Measurements from ENCODE around the gene RBMX.
"Not testable (repeated sequence)": the region's sequence is repeated elsewhere in the genome, so short reads cannot be mapped to it uniquely, and the experiment has no call there.

DNA sequence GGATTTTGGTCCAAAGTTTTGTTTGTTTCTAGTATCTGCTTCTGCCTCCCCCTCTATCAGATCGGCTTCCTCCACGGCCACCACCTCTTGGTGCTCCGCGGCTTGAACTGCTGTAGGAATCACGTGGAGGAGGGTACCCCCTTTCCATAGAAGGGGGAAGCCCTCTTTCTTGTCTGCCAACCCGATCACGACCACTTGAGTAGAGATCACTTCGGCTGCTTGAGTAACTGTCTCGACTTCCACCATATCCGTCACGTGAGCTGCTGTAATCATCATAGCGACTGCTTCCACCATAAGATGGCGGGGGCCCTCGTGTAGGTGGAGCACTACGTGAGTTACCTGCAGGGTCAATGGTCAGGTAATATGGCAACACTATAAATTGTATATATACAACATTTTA is 6.4 kb downstream of the RBMX start:
- TF ChIP-seq, protein P1, sequence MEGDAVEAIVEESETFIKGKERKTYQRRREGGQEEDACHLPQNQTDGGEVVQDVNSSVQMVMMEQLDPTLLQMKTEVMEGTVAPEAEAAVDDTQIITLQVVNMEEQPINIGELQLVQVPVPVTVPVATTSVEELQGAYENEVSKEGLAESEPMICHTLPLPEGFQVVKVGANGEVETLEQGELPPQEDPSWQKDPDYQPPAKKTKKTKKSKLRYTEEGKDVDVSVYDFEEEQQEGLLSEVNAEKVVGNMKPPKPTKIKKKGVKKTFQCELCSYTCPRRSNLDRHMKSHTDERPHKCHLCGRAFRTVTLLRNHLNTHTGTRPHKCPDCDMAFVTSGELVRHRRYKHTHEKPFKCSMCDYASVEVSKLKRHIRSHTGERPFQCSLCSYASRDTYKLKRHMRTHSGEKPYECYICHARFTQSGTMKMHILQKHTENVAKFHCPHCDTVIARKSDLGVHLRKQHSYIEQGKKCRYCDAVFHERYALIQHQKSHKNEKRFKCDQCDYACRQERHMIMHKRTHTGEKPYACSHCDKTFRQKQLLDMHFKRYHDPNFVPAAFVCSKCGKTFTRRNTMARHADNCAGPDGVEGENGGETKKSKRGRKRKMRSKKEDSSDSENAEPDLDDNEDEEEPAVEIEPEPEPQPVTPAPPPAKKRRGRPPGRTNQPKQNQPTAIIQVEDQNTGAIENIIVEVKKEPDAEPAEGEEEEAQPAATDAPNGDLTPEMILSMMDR (IDR thresholded peaks at IDR 0.05), result not testable (repeated sequence)
- not testable (repeated sequence) for TF ChIP-seq POLR2AphosphoS5, POLR2A (IDR thresholded peaks at IDR 0.05)

Measured in sigmoid colon (tissue), 4 donors.